HG03175 (cell line): ENCODE data around the gene IL12RB1.

ENCODE experiments used
- ATAC-seq: cut with Tn5 transposase; IDR thresholded peaks from one replicate; pipeline ENCODE4 v1.9.1; 2021; ENCODE audit warnings: mild to moderate bottlenecking, moderate library complexity; ENCODE audit not compliant: unreplicated experiment

IL12RB1 gene

DNA sequence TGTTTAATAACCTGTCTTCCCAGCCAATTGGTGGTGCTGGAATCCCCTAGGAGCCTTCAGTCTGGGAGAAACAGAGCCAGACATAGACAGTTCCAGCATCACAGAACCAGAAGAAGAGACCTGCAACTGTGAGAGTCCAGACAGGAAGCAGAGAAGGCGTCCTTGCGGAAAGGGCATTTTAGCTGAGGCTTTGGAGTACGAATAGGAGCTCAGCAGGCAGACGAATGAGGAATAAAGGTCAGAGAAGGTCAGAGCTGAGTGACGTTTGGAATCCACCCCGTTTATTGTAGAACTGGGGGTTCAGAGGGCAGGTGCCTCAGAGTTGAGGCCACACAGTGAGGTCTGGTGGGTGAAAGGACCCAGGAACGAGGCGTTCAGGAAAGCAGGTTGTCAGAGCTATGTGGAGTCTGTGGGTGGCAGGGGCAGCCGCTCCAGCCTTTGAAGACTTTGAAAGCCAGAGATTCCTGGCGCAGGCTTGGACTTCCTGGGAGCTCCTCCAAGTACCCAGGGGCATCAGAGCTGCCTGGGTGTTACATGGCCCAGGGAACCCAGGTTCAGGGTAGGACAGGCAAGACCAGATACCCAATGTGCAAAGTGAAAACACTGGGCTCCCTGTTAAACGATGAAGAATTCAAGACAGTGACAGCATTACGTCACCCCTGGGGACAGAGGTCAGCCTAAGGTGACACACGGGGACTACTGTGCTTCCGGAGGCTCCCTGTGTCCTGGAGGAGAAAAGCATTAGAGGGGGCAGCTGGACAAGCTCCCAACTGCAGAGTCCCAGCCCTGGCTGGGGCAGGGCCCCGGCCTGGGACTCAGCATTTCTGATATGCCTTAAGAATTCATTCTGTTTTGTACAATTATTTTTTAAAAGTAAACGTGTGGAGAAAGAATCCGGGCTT, 73.3 kb downstream of the IL12RB1 start:
- ATAC-seq = no peak

DNA sequence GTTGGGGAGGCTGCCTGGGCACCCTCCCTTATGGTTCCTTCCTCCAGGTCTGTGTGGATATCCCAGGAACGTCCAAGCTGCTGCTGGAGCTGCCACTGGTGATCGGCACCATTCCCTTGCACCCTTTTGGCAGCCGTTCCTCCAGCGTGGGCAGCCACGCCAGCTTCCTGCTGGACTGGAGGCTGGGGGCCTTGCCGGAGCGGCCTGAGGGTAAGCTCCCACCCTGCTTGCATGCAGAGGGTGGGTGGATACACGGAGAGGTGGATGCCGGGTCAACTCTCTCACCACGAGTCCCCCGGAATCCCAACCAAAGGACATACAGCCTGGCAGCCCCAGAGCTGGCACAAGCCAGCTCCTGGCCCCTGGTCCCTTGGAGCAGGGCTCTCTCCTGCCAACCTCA, 76.6 kb downstream of the IL12RB1 start:
- no peak for ATAC-seq

DNA sequence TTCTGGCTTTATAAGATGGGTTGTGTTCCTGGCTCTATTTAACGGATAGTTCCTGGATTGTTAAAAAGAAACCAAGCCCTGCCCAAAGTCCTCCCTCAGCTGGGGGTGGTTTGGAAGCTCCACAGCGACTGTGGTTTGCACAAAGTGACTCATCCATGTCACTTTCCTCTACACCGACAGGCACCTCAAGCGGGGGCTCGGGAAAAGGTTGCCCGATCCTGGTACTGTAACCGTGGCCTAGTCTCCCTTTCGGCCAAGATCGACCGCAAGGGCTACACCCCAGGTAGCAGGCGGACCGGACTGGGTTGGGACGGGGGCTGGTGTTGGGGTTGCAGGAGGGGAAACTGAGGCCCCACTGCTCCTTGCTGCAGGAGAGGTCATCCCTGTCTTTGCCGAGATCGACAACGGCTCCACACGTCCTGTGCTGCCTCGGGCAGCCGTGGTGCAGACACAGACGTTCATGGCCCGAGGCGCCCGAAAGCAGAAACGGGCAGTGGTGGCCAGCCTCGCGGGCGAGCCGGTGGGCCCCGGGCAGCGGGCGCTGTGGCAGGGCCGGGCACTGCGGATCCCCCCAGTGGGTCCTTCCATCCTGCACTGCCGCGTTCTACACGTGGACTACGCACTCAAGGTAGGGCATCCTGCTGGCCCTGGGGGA, 77.2 kb downstream of the IL12RB1 start:
- no peak for ATAC-seq
